HCT116 (cell line): Measurements from ENCODE around the gene GNMT.

ENCODE experiments used
- CEBPB ChIP-seq: IDR thresholded peaks from 2 replicates; pipeline ENCODE4 v1.6.1; 2012; ENCODE audit warnings: low read depth
- ELF1 ChIP-seq: IDR thresholded peaks from 2 replicates; pipeline ENCODE4 v1.6.1; 2012; ENCODE audit warnings: low read depth, borderline replicate concordance
- EZH2 ChIP-seq: fragments of 200-600 bp; sonication (generic); IDR thresholded peaks from 2 replicates; pipeline ENCODE4 v1.6.1; 2017; ENCODE audit warnings: antibody characterized with exemption, mixed run types
- EZH2phosphoT487 ChIP-seq: fragments of 200-600 bp; IDR thresholded peaks from 2 replicates; pipeline ENCODE4 v1.6.1; 2018; ENCODE audit warnings: antibody characterized with exemption, borderline replicate concordance
- JUND ChIP-seq: IDR thresholded peaks from 2 replicates; pipeline ENCODE4 v1.6.1; 2012
- POLR2A ChIP-seq: IDR thresholded peaks from 2 replicates; pipeline ENCODE4 v1.7.0; 2011; ENCODE audit warnings: borderline replicate concordance; ENCODE audit not compliant: insufficient read depth, insufficient read length; ENCODE audit errors: extremely low read depth
- POLR2AphosphoS5 ChIP-seq: IDR thresholded peaks from 2 replicates; pipeline ENCODE4 v1.6.1; 2011; ENCODE audit warnings: mild to moderate bottlenecking, low read depth, low read length, moderate library complexity
- SIN3A ChIP-seq: IDR thresholded peaks from 2 replicates; pipeline ENCODE4 v1.6.1; 2012; ENCODE audit warnings: low read depth
- SP1 ChIP-seq: IDR thresholded peaks from 2 replicates; pipeline ENCODE4 v1.6.1; 2012; ENCODE audit warnings: low read depth
- ZNF274 ChIP-seq: fragments of 200-500 bp; sonication (Bioruptor generic); IDR thresholded peaks from 2 replicates; pipeline ENCODE4 v1.6.1; 2014; ENCODE audit warnings: mild to moderate bottlenecking, low read depth, low read length, inconsistent platforms
- TF ChIP-seq, protein P1 (sequence below), 3 experiments: fragments of 200-600 bp in 1 of 3; sonication (generic) in 1 of 3; IDR thresholded peaks in 2 of 3; conservative IDR thresholded peaks in 1 of 3; 2 replicates each; pipeline ENCODE4 v1.5.1; 2012 to 2017; ENCODE audit warnings: low read depth in 2 of 3, low read length in 2 of 3, antibody characterized with exemption in 1 of 3, borderline replicate concordance in 1 of 3, control low read depth in 1 of 3, mild to moderate bottlenecking in 1 of 3, mixed read lengths in 1 of 3, mixed run types in 1 of 3, moderate library complexity in 1 of 3; ENCODE audit not compliant: insufficient read depth in 1 of 3
- TF ChIP-seq, protein P2 (sequence below): IDR thresholded peaks from 2 replicates; pipeline ENCODE4 v1.6.1; 2012
- TF ChIP-seq, protein P3 (sequence below): IDR thresholded peaks from 2 replicates; pipeline ENCODE4 v1.6.1; 2011; ENCODE audit warnings: mild to moderate bottlenecking, low read length, moderate library complexity; ENCODE audit not compliant: insufficient replicate concordance; ENCODE audit errors: extremely low read depth

DNA sequence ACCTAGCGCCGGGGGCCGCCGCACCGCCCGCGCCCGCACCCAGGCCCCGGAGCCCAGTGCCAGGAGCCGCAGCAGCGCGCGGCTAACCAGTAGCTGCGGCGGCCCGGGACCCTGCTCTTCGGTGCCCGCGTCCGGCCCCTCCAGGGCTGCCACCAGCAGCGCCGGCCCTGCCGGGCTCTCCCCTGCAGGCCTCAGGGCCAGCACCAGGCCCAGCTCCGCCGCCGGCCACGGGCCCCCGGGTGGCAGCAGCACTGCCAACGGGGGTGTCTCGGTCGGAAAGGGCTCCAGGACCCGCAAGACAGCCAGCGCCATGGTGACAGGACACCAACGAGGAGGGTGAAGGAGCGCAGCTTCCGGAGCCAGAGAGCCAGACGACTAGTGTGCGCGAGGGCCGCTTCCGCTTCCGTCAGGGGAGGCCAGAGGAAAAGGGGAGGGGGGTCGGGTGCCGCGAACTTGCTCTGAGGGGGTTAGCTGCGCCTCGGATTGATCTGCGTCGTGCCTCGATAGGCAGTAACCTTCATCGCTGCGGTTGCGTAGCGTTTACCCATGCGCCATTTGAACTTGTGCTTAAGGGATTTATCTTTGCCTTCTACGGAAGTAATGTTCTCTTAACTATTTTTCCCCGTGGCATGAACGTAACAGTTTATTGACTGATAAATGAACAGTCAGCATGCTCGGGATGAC, 18.4 kb downstream of the GNMT start, which contains the start of gene PEX6:
- TF ChIP-seq, protein P1, sequence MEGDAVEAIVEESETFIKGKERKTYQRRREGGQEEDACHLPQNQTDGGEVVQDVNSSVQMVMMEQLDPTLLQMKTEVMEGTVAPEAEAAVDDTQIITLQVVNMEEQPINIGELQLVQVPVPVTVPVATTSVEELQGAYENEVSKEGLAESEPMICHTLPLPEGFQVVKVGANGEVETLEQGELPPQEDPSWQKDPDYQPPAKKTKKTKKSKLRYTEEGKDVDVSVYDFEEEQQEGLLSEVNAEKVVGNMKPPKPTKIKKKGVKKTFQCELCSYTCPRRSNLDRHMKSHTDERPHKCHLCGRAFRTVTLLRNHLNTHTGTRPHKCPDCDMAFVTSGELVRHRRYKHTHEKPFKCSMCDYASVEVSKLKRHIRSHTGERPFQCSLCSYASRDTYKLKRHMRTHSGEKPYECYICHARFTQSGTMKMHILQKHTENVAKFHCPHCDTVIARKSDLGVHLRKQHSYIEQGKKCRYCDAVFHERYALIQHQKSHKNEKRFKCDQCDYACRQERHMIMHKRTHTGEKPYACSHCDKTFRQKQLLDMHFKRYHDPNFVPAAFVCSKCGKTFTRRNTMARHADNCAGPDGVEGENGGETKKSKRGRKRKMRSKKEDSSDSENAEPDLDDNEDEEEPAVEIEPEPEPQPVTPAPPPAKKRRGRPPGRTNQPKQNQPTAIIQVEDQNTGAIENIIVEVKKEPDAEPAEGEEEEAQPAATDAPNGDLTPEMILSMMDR (IDR thresholded peaks at IDR 0.05 in 2 of 3, conservative IDR thresholded peaks at IDR 0.05 in 1 of 3; ENCODE audit: borderline replicate concordance in 1 of 3, insufficient read depth in 1 of 3, low read depth in 2 of 3, low read length in 2 of 3): no peak
- TF ChIP-seq SIN3A (peak; percentile 54), POLR2AphosphoS5 (peak; percentile 93), ZNF274 (no peak), ELF1 (no peak; the same call in 1 of the 2 replicates), CEBPB (no peak), JUND (no peak), EZH2 (no peak), POLR2A (peak; percentile 92), EZH2phosphoT487 (no peak), SP1 (peak; percentile 25; the same call in 1 of the 2 replicates)
- TF ChIP-seq, protein P2, sequence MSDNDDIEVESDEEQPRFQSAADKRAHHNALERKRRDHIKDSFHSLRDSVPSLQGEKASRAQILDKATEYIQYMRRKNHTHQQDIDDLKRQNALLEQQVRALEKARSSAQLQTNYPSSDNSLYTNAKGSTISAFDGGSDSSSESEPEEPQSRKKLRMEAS: peak; percentile 82
- TF ChIP-seq, protein P3, sequence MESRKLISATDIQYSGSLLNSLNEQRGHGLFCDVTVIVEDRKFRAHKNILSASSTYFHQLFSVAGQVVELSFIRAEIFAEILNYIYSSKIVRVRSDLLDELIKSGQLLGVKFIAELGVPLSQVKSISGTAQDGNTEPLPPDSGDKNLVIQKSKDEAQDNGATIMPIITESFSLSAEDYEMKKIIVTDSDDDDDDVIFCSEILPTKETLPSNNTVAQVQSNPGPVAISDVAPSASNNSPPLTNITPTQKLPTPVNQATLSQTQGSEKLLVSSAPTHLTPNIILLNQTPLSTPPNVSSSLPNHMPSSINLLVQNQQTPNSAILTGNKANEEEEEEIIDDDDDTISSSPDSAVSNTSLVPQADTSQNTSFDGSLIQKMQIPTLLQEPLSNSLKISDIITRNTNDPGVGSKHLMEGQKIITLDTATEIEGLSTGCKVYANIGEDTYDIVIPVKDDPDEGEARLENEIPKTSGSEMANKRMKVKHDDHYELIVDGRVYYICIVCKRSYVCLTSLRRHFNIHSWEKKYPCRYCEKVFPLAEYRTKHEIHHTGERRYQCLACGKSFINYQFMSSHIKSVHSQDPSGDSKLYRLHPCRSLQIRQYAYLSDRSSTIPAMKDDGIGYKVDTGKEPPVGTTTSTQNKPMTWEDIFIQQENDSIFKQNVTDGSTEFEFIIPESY: peak; percentile 54
